CD14-positive monocyte (primary cell): ENCODE measurements around the gene CDH5. TPM values are rescaled to one million over a fixed set of nuclear protein-coding genes. Genes with fewer than 3 reads are reported as not detected.
A peak's percentile ranks its signal among the peaks of the same experiment; 100 is the strongest.

Source experiments
- DNase-seq, 3 donors: peaks; one replicate each; pipeline ENCODE4 v3.0.0-alpha.2; 2011 to 2022
- H2AFZ ChIP-seq: 2 replicates; pipeline ENCODE4 v1.6.0; 2012; ENCODE audit warnings: mild to moderate bottlenecking, low read depth, low read length, inconsistent platforms; ENCODE audit not compliant: insufficient read depth, poor library complexity, severe bottlenecking
- H3K27ac ChIP-seq, 2 donors: 1 replicate in 1 of 2; 2 replicates in 1 of 2; pipeline ENCODE4 v1.5.1; 2012 to 2013; ENCODE audit warnings: low read length in 2 of 2, control low read depth in 1 of 2, inconsistent platforms in 1 of 2, low read depth in 1 of 2, mild to moderate bottlenecking in 1 of 2
- H3K27me3 ChIP-seq, 2 donors: one replicate each; pipeline versions ENCODE4 v1.6.0 to v1.6.1; 2011 to 2013; ENCODE audit warnings: low read length in 2 of 2; ENCODE audit not compliant: control insufficient read depth in 2 of 2, insufficient read depth in 2 of 2
- H3K36me3 ChIP-seq, 2 donors: replicated peaks in 1 of 2; 1 replicate in 1 of 2; 2 replicates in 1 of 2; pipeline versions ENCODE4 v1.5.1 to v1.6.1; 2012 to 2013; ENCODE audit warnings: low read length in 2 of 2, control low read depth in 1 of 2, inconsistent platforms in 1 of 2, mild to moderate bottlenecking in 1 of 2; ENCODE audit not compliant: insufficient read depth in 2 of 2, control insufficient read depth in 1 of 2
- H3K4me1 ChIP-seq, 2 donors: 1 replicate in 1 of 2; 2 replicates in 1 of 2; pipeline versions ENCODE4 v1.5.1 to v1.6.1; 2012 to 2013; ENCODE audit warnings: low read length in 2 of 2, control low read depth in 1 of 2, inconsistent platforms in 1 of 2, mild to moderate bottlenecking in 1 of 2, moderate library complexity in 1 of 2; ENCODE audit not compliant: insufficient read depth in 2 of 2, control insufficient read depth in 1 of 2
- H3K4me2 ChIP-seq: replicated peaks from 2 replicates; pipeline ENCODE3; 2012; ENCODE audit warnings: low read length, moderate library complexity, mild to moderate bottlenecking; ENCODE audit not compliant: poor library complexity, severe bottlenecking; ENCODE audit errors: extremely low read depth
- H3K4me3 ChIP-seq, 3 experiments: fragments of 200-600 bp in 1 of 3; sonication (generic) in 1 of 3; replicated peaks in 1 of 3; 1 replicate in 2 of 3; 2 replicates in 1 of 3; pipeline ENCODE4 v1.5.1; 2011 to 2013; ENCODE audit warnings: low read length in 3 of 3, mild to moderate bottlenecking in 3 of 3, control low read depth in 2 of 3, low read depth in 2 of 3, inconsistent platforms in 1 of 3, moderate library complexity in 1 of 3
- H3K79me2 ChIP-seq: 2 replicates; pipeline ENCODE4 v1.6.0; 2012; ENCODE audit warnings: mild to moderate bottlenecking, control low read depth, inconsistent platforms, low read length, moderate library complexity; ENCODE audit not compliant: insufficient read depth
- H3K9ac ChIP-seq: 2 replicates; pipeline ENCODE4 v1.6.0; 2017; ENCODE audit warnings: low read length, mild to moderate bottlenecking; ENCODE audit not compliant: insufficient read depth, poor library complexity, severe bottlenecking
- H3K9me3 ChIP-seq, 2 donors: replicated peaks in 1 of 2; 1 replicate in 1 of 2; 2 replicates in 1 of 2; pipeline versions ENCODE4 v1.5.1 to v1.6.1; 2012 to 2013; ENCODE audit warnings: low read length in 2 of 2, control low read depth in 1 of 2; ENCODE audit not compliant: control insufficient read depth in 1 of 2, insufficient read depth in 1 of 2
- H4K20me1 ChIP-seq: 2 replicates; pipeline ENCODE4 v1.6.0; 2012; ENCODE audit warnings: mild to moderate bottlenecking, low read length, control low read depth, moderate library complexity; ENCODE audit not compliant: insufficient read depth
- H3K27ac Mint-ChIP-seq, 7 donors: one replicate each; pipeline ENCODE4 v1.8.0; 2020; ENCODE audit warnings: mild to moderate bottlenecking in 7 of 7, mixed read lengths in 7 of 7, moderate library complexity in 6 of 7, inconsistent platforms in 2 of 7
- H3K27me3 Mint-ChIP-seq, 3 donors: one replicate each; pipeline ENCODE4 v1.8.0; 2021 to 2022; ENCODE audit warnings: low read depth in 3 of 3, mild to moderate bottlenecking in 3 of 3, mixed read lengths in 3 of 3, moderate library complexity in 3 of 3, inconsistent platforms in 1 of 3
- H3K36me3 Mint-ChIP-seq, 2 donors: one replicate each; pipeline ENCODE4 v1.8.0; 2020; ENCODE audit warnings: mixed read lengths in 2 of 2, inconsistent platforms in 1 of 2, mild to moderate bottlenecking in 1 of 2
- H3K4me1 Mint-ChIP-seq: one replicate; pipeline ENCODE4 v1.8.0; 2020; ENCODE audit warnings: mild to moderate bottlenecking, mixed read lengths
- H3K4me3 Mint-ChIP-seq, 2 donors: one replicate each; pipeline ENCODE4 v1.8.0; 2020; ENCODE audit warnings: mild to moderate bottlenecking in 2 of 2, mixed read lengths in 2 of 2, moderate library complexity in 1 of 2
- H3K9me3 Mint-ChIP-seq, 7 donors: one replicate each; pipeline ENCODE4 v1.8.0; 2020 to 2022; ENCODE audit warnings: mixed read lengths in 7 of 7, mild to moderate bottlenecking in 6 of 7, moderate library complexity in 6 of 7, inconsistent platforms in 2 of 7
- CTCF ChIP-seq: fragments of 200-600 bp; IDR thresholded peaks from one replicate; pipeline ENCODE4 v1.8.0; 2022; ENCODE audit warnings: antibody characterized with exemption, mild to moderate bottlenecking
- WGBS: methylation state at CpG from one replicate; pipeline ENCODE4 v1.1.5; 2013; ENCODE audit warnings: missing lambda C conversion rate; ENCODE audit not compliant: insufficient coverage; 5-methylcytosine and 5-hydroxymethylcytosine counted together
- intact Hi-C, 2 donors: fragments of 100-400 bp; cut with micrococcal nuclease; formaldehyde crosslinking; loops; one replicate each; pipeline versions ENCODE4 v1.15.0 to v1.15.1; 2023
- polyA plus RNA-seq, 3 donors: library from polyadenylated mRNA; depleted of rRNA in 1 of 3; unstranded in 2 of 3; stranded (reverse) in 1 of 3; fragments of 300-500 nt in 2 of 3; fragments of >200 nt in 1 of 3; fragmentation: Illumina TruSeq in 2 of 3; gene quantifications; 1 replicate in 2 of 3; 2 replicates in 1 of 3; pipeline ENCODE4 v1.2.3, GENCODE V29; 2012 to 2021

Gene CDH5
- polyA plus RNA-seq, 3 donors, result 0.12 to 0.22 TPM; not detected in 1

- peaks cover 4 to 18% (median 16%) of the 10 kb centered on the region in 3 donors for H3K27me3 Mint-ChIP-seq
- H2AFZ ChIP-seq, result no peak overlapping the region
- H3K27ac ChIP-seq, result no peak overlapping the region
- H3K9ac ChIP-seq, result no peak overlapping the region
- no peaks in the 10 kb centered on the region for H4K20me1 ChIP-seq
- H3K27ac Mint-ChIP-seq, result no peak overlapping the region
- H3K9me3 ChIP-seq, result no peaks in the 10 kb centered on the region
- no peak overlapping the region for H3K4me3 ChIP-seq
- no peaks in the 10 kb centered on the region for H3K36me3 Mint-ChIP-seq
- H3K4me1 ChIP-seq, result no peaks in the 10 kb centered on the region
- H3K36me3 ChIP-seq, result no peaks in the 10 kb centered on the region
- intact Hi-C loops, result no loop called here
- H3K79me2 ChIP-seq, result no peaks in the 10 kb centered on the region
- no peak for DNase-seq
- H3K4me1 Mint-ChIP-seq, result no peaks in the 10 kb centered on the region
- H3K9me3 Mint-ChIP-seq, result peaks cover 0 to 4% (median 0%) of the 10 kb centered on the region in 7 donors
- TF ChIP-seq CTCF, result no peak
- H3K4me3 Mint-ChIP-seq, result peak overlapping the region in 1 of 2 donors; percentile 39
- WGBS, result 73% methylated on average over 8 of the region's 11 CpGs
- peaks cover 0 to 2% of the 10 kb centered on the region in 2 donors for H3K27me3 ChIP-seq
- H3K4me2 ChIP-seq, result no peak overlapping the region
Observed at GRCh38 chr16:66324815-66325515, 41.5 kb upstream of the CDH5 start.

GRCh38 chr16:66325717-66326376 lies 40.6 kb upstream of the CDH5 start:
- TF ChIP-seq CTCF, result no peak
- H3K4me3 ChIP-seq, result no peak overlapping the region
- H4K20me1 ChIP-seq, result no peaks in the 10 kb centered on the region
- WGBS, result 83% methylated on average over 6 of the region's 8 CpGs
- intact Hi-C loops, result no loop called here
- no peaks in the 10 kb centered on the region for H3K79me2 ChIP-seq
- no peaks in the 10 kb centered on the region for H3K36me3 Mint-ChIP-seq
- H3K9me3 ChIP-seq, result no peaks in the 10 kb centered on the region
- H3K4me1 Mint-ChIP-seq, result no peaks in the 10 kb centered on the region
- no peak overlapping the region for H3K27ac ChIP-seq
- H3K9me3 Mint-ChIP-seq, result peaks cover 0 to 4% (median 0%) of the 10 kb centered on the region in 7 donors
- no peak overlapping the region for H3K4me3 Mint-ChIP-seq
- peaks cover 0 to 2% of the 10 kb centered on the region in 2 donors for H3K27me3 ChIP-seq
- no peaks in the 10 kb centered on the region for H3K4me1 ChIP-seq
- H3K27ac Mint-ChIP-seq, result no peak overlapping the region
- no peak overlapping the region for H2AFZ ChIP-seq
- H3K4me2 ChIP-seq, result no peak overlapping the region
- H3K36me3 ChIP-seq, result no peaks in the 10 kb centered on the region
- no peak overlapping the region for H3K9ac ChIP-seq
- H3K27me3 Mint-ChIP-seq, result peaks cover 3 to 18% (median 16%) of the 10 kb centered on the region in 3 donors
- DNase-seq, result no peak
